ENCODE results near the gene SCUBE1.

Gene SCUBE1

DNA sequence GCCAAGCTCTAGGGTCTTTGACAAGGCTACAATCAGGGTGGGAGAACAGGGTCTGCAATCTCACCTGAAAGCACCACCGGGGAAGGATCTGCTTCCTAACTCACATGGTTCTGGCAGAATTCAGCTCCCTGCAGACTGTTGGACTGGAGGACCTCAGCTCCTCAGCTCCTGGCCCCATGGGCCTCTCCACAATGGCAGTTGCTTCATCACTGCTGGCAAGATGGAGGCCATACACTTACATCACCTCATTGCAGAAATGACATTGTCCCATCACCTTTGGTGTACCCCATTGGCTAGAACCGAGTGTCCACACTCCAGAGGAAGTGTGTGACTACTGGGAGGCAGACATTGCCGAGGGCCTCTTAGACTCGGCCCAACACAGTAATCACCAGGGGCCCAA, 47.7 kb upstream of the SCUBE1 start:
- H3K9ac ChIP-seq (ENCODE audit: low read depth, low read length, poor library complexity, severe bottlenecking) = no peak overlapping the region
- no peak for TF ChIP-seq EZH2phosphoT487 (IDR thresholded peaks at IDR 0.05; ENCODE audit: borderline replicate concordance)
- TF ChIP-seq, protein P1, sequence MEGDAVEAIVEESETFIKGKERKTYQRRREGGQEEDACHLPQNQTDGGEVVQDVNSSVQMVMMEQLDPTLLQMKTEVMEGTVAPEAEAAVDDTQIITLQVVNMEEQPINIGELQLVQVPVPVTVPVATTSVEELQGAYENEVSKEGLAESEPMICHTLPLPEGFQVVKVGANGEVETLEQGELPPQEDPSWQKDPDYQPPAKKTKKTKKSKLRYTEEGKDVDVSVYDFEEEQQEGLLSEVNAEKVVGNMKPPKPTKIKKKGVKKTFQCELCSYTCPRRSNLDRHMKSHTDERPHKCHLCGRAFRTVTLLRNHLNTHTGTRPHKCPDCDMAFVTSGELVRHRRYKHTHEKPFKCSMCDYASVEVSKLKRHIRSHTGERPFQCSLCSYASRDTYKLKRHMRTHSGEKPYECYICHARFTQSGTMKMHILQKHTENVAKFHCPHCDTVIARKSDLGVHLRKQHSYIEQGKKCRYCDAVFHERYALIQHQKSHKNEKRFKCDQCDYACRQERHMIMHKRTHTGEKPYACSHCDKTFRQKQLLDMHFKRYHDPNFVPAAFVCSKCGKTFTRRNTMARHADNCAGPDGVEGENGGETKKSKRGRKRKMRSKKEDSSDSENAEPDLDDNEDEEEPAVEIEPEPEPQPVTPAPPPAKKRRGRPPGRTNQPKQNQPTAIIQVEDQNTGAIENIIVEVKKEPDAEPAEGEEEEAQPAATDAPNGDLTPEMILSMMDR (conservative IDR thresholded peaks at IDR 0.05; ENCODE audit: low read length) = no peak
- H3K9me3 ChIP-seq (ENCODE audit: insufficient read depth, low read depth, low read length) = no peaks in the 10 kb centered on the region
- no peaks in the 10 kb centered on the region for H3K79me2 ChIP-seq (ENCODE audit: insufficient read depth, low read length)
- no peaks in the 10 kb centered on the region for H4K20me1 ChIP-seq (ENCODE audit: insufficient read depth, low read length, poor library complexity, severe bottlenecking)
- no peaks in the 10 kb centered on the region for H3K9me2 ChIP-seq (replicated peaks; ENCODE audit: low read depth, low read length)
- H3K36me3 ChIP-seq (ENCODE audit: insufficient read depth, low read length) = no peaks in the 10 kb centered on the region
- H3K4me3 ChIP-seq (ENCODE audit: low read length, poor library complexity, severe bottlenecking) = no peak overlapping the region
- no peaks in the 10 kb centered on the region for H3K4me1 ChIP-seq (ENCODE audit: insufficient read depth, low read length, poor library complexity, severe bottlenecking)
- no peaks in the 10 kb centered on the region for H3K27me3 ChIP-seq (ENCODE audit: insufficient read depth, low read length, poor library complexity, severe bottlenecking)
- H3K4me2 ChIP-seq (ENCODE audit: low read depth, low read length, poor library complexity, severe bottlenecking) = no peak overlapping the region
- no peaks in the 10 kb centered on the region for H3F3A ChIP-seq (ENCODE audit: low read depth)
- no peak overlapping the region for H2AFZ ChIP-seq (ENCODE audit: low read length)

DNA sequence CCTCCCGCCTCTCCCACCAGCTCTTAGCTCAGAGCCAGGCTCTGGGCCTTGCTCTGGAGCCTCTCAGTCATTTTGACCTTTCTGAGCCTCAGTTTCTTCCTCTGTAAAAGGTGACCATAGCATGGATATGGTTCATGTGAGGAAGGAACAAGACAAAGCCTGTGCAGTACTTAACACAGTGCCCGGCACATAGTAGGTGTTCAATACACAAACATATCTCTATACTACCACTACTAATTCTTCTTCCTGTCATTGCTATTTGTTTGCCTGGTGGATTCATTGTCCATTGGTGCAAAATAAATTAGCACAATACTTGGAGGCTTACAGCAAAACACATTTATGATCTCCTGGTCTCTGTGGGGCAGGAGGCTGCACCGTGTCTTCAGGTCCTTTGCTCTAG, 47.0 kb upstream of the SCUBE1 start:
- Histone ChIP-seq H3K4me3 (ENCODE audit: low read length, poor library complexity, severe bottlenecking) (no peak overlapping the region), H3K36me3 (ENCODE audit: insufficient read depth, low read length) (no peaks in the 10 kb centered on the region), H3K9me3 (ENCODE audit: insufficient read depth, low read depth, low read length) (no peaks in the 10 kb centered on the region), H2AFZ (ENCODE audit: low read length) (no peak overlapping the region), H3K4me2 (ENCODE audit: low read depth, low read length, poor library complexity, severe bottlenecking) (no peak overlapping the region), H3K79me2 (ENCODE audit: insufficient read depth, low read length) (no peaks in the 10 kb centered on the region), H3K27me3 (ENCODE audit: insufficient read depth, low read length, poor library complexity, severe bottlenecking) (no peaks in the 10 kb centered on the region), H3K9me2 (replicated peaks; ENCODE audit: low read depth, low read length) (no peaks in the 10 kb centered on the region), H4K20me1 (ENCODE audit: insufficient read depth, low read length, poor library complexity, severe bottlenecking) (no peaks in the 10 kb centered on the region), H3K4me1 (ENCODE audit: insufficient read depth, low read length, poor library complexity, severe bottlenecking) (peaks cover 5% of the 10 kb centered on the region), H3F3A (ENCODE audit: low read depth) (no peaks in the 10 kb centered on the region), H3K9ac (ENCODE audit: low read depth, low read length, poor library complexity, severe bottlenecking) (no peak overlapping the region)
- TF ChIP-seq EZH2phosphoT487 (IDR thresholded peaks at IDR 0.05; ENCODE audit: borderline replicate concordance) = no peak
- TF ChIP-seq, protein P1 (conservative IDR thresholded peaks at IDR 0.05; ENCODE audit: low read length) = no peak

DNA sequence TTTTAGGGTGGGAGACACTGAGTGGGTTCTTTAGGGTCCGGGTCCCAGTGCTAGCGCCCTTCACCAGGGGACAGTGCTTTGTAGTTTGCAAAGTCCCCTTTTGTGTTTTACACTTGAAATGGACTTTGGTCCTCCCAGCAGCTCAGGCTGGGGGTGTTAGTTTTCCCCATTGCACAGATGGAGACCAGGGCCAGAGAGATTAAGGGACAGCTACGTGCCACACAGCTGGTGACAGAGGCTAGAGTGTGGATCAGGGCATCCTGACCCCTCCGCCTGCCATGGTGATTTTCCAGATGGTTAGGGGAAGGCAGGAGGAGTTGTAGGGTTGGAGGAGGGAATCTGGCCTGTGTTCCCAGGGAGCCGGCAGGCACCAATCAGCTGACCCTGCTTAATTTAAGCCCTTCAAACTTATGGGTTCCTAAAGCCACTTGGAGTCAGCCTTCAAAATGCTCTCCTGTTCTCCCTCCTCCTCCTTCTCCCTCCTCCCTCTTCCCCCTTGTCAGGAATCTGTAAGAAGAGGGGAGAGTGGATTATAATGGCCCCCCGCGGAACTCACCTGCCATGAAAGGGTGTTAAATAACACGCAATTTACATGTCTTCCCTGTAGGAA, 46.2 kb upstream of the SCUBE1 start:
- Histone ChIP-seq H3K9me2 (replicated peaks; ENCODE audit: low read depth, low read length) (no peaks in the 10 kb centered on the region), H3K36me3 (ENCODE audit: insufficient read depth, low read length) (no peaks in the 10 kb centered on the region), H4K20me1 (ENCODE audit: insufficient read depth, low read length, poor library complexity, severe bottlenecking) (no peaks in the 10 kb centered on the region), H3K4me2 (ENCODE audit: low read depth, low read length, poor library complexity, severe bottlenecking) (no peak overlapping the region), H3K27me3 (ENCODE audit: insufficient read depth, low read length, poor library complexity, severe bottlenecking) (no peaks in the 10 kb centered on the region), H3K9me3 (ENCODE audit: insufficient read depth, low read depth, low read length) (no peaks in the 10 kb centered on the region), H3K79me2 (ENCODE audit: insufficient read depth, low read length) (no peaks in the 10 kb centered on the region), H3F3A (ENCODE audit: low read depth) (no peaks in the 10 kb centered on the region), H2AFZ (ENCODE audit: low read length) (no peak overlapping the region), H3K4me1 (ENCODE audit: insufficient read depth, low read length, poor library complexity, severe bottlenecking) (peaks cover 12% of the 10 kb centered on the region), H3K4me3 (ENCODE audit: low read length, poor library complexity, severe bottlenecking) (no peak overlapping the region), H3K9ac (ENCODE audit: low read depth, low read length, poor library complexity, severe bottlenecking) (no peak overlapping the region)
- no peak for TF ChIP-seq EZH2phosphoT487 (IDR thresholded peaks at IDR 0.05; ENCODE audit: borderline replicate concordance)
- TF ChIP-seq, protein P1 (conservative IDR thresholded peaks at IDR 0.05; ENCODE audit: low read length) = no peak

All from Loucy (cell line).